ENCODE results near the gene SPDL1. TPM values are rescaled to one million over a fixed set of nuclear protein-coding genes. Genes with fewer than 3 reads are reported as not detected.

SPDL1 gene
- total RNA-seq, 1 donor, result 10.9 TPM

- Histone ChIP-seq H4K20me1 (ENCODE audit: insufficient read depth, low read length) (no peaks in the 10 kb centered on the region), H3K27me3 (ENCODE audit: insufficient read depth, low read length) (no peaks in the 10 kb centered on the region), H2AFZ (ENCODE audit: low read length) (peak overlapping the region; percentile 81), H3K79me2 (ENCODE audit: insufficient read depth, low read length) (no peaks in the 10 kb centered on the region), H3K27ac (ENCODE audit: low read depth, low read length) (peak overlapping the region; percentile 42), H3K4me2 (ENCODE audit: insufficient read depth, low read length) (peak overlapping the region; percentile 23), H3K4me1 (ENCODE audit: insufficient read depth, low read length) (peaks cover 15% of the 10 kb centered on the region), H3K36me3 (ENCODE audit: insufficient read depth, low read length) (no peaks in the 10 kb centered on the region), H3K4me3 (ENCODE audit: insufficient read depth, low read length) (no peak overlapping the region), H3K9me3 (ENCODE audit: low read depth, low read length) (no peaks in the 10 kb centered on the region)
- TF ChIP-seq, protein P1, sequence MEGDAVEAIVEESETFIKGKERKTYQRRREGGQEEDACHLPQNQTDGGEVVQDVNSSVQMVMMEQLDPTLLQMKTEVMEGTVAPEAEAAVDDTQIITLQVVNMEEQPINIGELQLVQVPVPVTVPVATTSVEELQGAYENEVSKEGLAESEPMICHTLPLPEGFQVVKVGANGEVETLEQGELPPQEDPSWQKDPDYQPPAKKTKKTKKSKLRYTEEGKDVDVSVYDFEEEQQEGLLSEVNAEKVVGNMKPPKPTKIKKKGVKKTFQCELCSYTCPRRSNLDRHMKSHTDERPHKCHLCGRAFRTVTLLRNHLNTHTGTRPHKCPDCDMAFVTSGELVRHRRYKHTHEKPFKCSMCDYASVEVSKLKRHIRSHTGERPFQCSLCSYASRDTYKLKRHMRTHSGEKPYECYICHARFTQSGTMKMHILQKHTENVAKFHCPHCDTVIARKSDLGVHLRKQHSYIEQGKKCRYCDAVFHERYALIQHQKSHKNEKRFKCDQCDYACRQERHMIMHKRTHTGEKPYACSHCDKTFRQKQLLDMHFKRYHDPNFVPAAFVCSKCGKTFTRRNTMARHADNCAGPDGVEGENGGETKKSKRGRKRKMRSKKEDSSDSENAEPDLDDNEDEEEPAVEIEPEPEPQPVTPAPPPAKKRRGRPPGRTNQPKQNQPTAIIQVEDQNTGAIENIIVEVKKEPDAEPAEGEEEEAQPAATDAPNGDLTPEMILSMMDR (IDR thresholded peaks at IDR 0.05; ENCODE audit: extremely low read depth, low read depth, low read length), result no peak
- DNase-seq (ENCODE audit: insufficient read length, low spot score, missing footprints), result no peak
Observed at GRCh38 chr5:169651526-169651925, 68.0 kb downstream of the SPDL1 start.

DNA sequence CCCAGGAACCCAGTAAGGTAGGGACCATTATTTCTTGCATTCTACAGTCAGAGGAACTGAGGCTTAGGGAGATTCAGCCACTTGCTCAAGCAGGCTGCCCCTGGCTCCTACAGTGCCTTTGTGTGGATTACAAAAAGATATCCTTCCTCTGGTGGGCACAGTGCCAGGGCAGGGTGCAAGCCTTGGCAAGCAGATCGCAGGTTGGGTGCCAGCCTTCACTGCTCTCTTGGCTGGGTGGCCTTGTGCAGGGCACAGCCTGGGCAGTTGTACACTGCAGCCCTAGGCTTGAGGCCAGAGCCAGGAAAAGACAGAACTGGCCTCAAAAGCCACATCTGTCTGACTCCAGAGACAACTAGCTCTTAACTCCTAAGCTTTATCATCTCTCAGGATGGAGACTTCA, 68.5 kb downstream of the SPDL1 start:
- no peaks in the 10 kb centered on the region for H3K9me3 ChIP-seq (ENCODE audit: low read depth, low read length)
- H3K4me2 ChIP-seq (ENCODE audit: insufficient read depth, low read length), result no peak overlapping the region
- peaks cover 15% of the 10 kb centered on the region for H3K4me1 ChIP-seq (ENCODE audit: insufficient read depth, low read length)
- no peak overlapping the region for H3K27ac ChIP-seq (ENCODE audit: low read depth, low read length)
- no peaks in the 10 kb centered on the region for H4K20me1 ChIP-seq (ENCODE audit: insufficient read depth, low read length)
- no peak for DNase-seq (ENCODE audit: insufficient read length, low spot score, missing footprints)
- no peaks in the 10 kb centered on the region for H3K27me3 ChIP-seq (ENCODE audit: insufficient read depth, low read length)
- no peaks in the 10 kb centered on the region for H3K79me2 ChIP-seq (ENCODE audit: insufficient read depth, low read length)
- H3K4me3 ChIP-seq (ENCODE audit: insufficient read depth, low read length), result no peak overlapping the region
- H2AFZ ChIP-seq (ENCODE audit: low read length), result no peak overlapping the region
- H3K36me3 ChIP-seq (ENCODE audit: insufficient read depth, low read length), result no peaks in the 10 kb centered on the region
- TF ChIP-seq, protein P1 (IDR thresholded peaks at IDR 0.05; ENCODE audit: extremely low read depth, low read depth, low read length), result no peak

DNA sequence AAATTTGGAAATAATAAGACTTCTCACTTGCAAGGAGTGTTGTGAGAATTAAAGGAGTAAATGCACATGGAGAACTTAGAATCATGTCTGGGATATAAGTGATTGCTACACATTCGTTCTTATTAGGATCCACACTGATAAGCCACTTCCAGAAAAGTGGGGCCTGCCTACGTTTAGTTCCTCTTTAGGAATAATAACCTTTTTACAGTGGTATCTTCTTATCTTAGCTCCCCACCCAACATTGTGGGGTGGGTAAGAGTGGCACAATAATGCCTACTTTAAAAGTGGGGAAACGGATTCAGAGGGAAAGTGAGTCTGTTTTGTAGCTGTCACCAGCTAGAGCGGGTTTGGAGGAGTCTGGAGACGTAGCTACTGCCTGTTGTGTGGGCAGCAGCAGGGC, 69.5 kb downstream of the SPDL1 start:
- Histone ChIP-seq H3K36me3 (ENCODE audit: insufficient read depth, low read length) (no peaks in the 10 kb centered on the region), H4K20me1 (ENCODE audit: insufficient read depth, low read length) (no peaks in the 10 kb centered on the region), H3K4me2 (ENCODE audit: insufficient read depth, low read length) (no peak overlapping the region), H3K4me3 (ENCODE audit: insufficient read depth, low read length) (no peak overlapping the region), H3K79me2 (ENCODE audit: insufficient read depth, low read length) (no peaks in the 10 kb centered on the region), H3K4me1 (ENCODE audit: insufficient read depth, low read length) (peaks cover 15% of the 10 kb centered on the region), H3K9me3 (ENCODE audit: low read depth, low read length) (no peaks in the 10 kb centered on the region), H3K27me3 (ENCODE audit: insufficient read depth, low read length) (no peaks in the 10 kb centered on the region), H3K27ac (ENCODE audit: low read depth, low read length) (no peak overlapping the region), H2AFZ (ENCODE audit: low read length) (no peak overlapping the region)
- DNase-seq (ENCODE audit: insufficient read length, low spot score, missing footprints), result no peak
- TF ChIP-seq, protein P1 (IDR thresholded peaks at IDR 0.05; ENCODE audit: extremely low read depth, low read depth, low read length), result no peak

Small RNA genes lying within 50 kb of the gene (small RNA-seq; reads per million reads assigned to genes)
- gene RNU6-477P, result not detected

Other genes with a start within 250 kb of the SPDL1 start
- 2.7 and 6.2 TPM in 2 replicates for gene DOCK2, start 53.5 kb downstream of the SPDL1 start, total RNA-seq

Data from osteoblast (primary cell).